ENCODE measurements around the gene ATP6V1G2.
"Not testable (repeated sequence)": the region's sequence is repeated elsewhere in the genome, so short reads cannot be mapped to it uniquely, and the experiment has no call there.

The ATP6V1G2 gene

GRCh38 chr6:31557443-31558317 is 11.3 kb upstream of the ATP6V1G2 start:
- H3K4me3 ChIP-seq (ENCODE audit: low read depth, low read length) = no peak overlapping the region

GRCh38 chr6:31556307-31556706 is 9.9 kb upstream of the ATP6V1G2 start:
- H3K9ac ChIP-seq (ENCODE audit: low read depth, low read length) = no peak overlapping the region
- no peaks in the 10 kb centered on the region for H3K27me3 ChIP-seq (ENCODE audit: control insufficient read depth, insufficient read depth, low read length)
- H3K9me3 ChIP-seq (ENCODE audit: control insufficient read depth, insufficient read depth, low read length) = no peaks in the 10 kb centered on the region
- H3K4me1 ChIP-seq (ENCODE audit: control insufficient read depth, insufficient read depth, low read length) = no peaks in the 10 kb centered on the region
- H3K36me3 ChIP-seq (ENCODE audit: control insufficient read depth, insufficient read depth, low read length) = peaks cover 16% of the 10 kb centered on the region
- H3K4me3 ChIP-seq (ENCODE audit: low read depth, low read length) = no peak overlapping the region

More at GRCh38 chr6:31557443-31558317, 11.3 kb upstream of the ATP6V1G2 start:
- Histone ChIP-seq H3K27me3 (ENCODE audit: control insufficient read depth, insufficient read depth, low read length) (no peaks in the 10 kb centered on the region), H3K36me3 (ENCODE audit: control insufficient read depth, insufficient read depth, low read length) (peaks cover 16% of the 10 kb centered on the region), H3K4me1 (ENCODE audit: control insufficient read depth, insufficient read depth, low read length) (no peaks in the 10 kb centered on the region), H3K9ac (ENCODE audit: low read depth, low read length) (no peak overlapping the region), H3K9me3 (ENCODE audit: control insufficient read depth, insufficient read depth, low read length) (no peaks in the 10 kb centered on the region)

- H3K4me3 ChIP-seq (ENCODE audit: low read depth, low read length); H3K27me3 ChIP-seq (ENCODE audit: control insufficient read depth, insufficient read depth, low read length); H3K9me3 ChIP-seq (ENCODE audit: control insufficient read depth, insufficient read depth, low read length); H3K4me1 ChIP-seq (ENCODE audit: control insufficient read depth, insufficient read depth, low read length); H3K9ac ChIP-seq (ENCODE audit: low read depth, low read length); H3K36me3 ChIP-seq (ENCODE audit: control insufficient read depth, insufficient read depth, low read length): not testable (repeated sequence)
These were observed 5.0 kb upstream of the ATP6V1G2 start for GRCh38 chr6:31551371-31551770.

GRCh38 chr6:31548544-31548873 is 2.1 kb upstream of the ATP6V1G2 start:
- Histone ChIP-seq H3K4me3 (ENCODE audit: low read depth, low read length) (no peak overlapping the region), H3K9me3 (ENCODE audit: control insufficient read depth, insufficient read depth, low read length) (no peaks in the 10 kb centered on the region), H3K9ac (ENCODE audit: low read depth, low read length) (peak overlapping the region; percentile 12)

GRCh38 chr6:31547727-31548543 is 1.5 kb upstream of the ATP6V1G2 start:
- Histone ChIP-seq H3K4me3 (ENCODE audit: low read depth, low read length) (peak overlapping the region; percentile 40), H3K9me3 (ENCODE audit: control insufficient read depth, insufficient read depth, low read length) (no peaks in the 10 kb centered on the region), H3K27me3 (ENCODE audit: control insufficient read depth, insufficient read depth, low read length) (no peaks in the 10 kb centered on the region), H3K9ac (ENCODE audit: low read depth, low read length) (peak overlapping the region; percentile 12), H3K4me1 (ENCODE audit: control insufficient read depth, insufficient read depth, low read length) (no peaks in the 10 kb centered on the region), H3K36me3 (ENCODE audit: control insufficient read depth, insufficient read depth, low read length) (peaks cover 7% of the 10 kb centered on the region)

More at GRCh38 chr6:31548544-31548873, 2.1 kb upstream of the ATP6V1G2 start:
- peaks cover 7% of the 10 kb centered on the region for H3K36me3 ChIP-seq (ENCODE audit: control insufficient read depth, insufficient read depth, low read length)
- no peaks in the 10 kb centered on the region for H3K4me1 ChIP-seq (ENCODE audit: control insufficient read depth, insufficient read depth, low read length)
- H3K27me3 ChIP-seq (ENCODE audit: control insufficient read depth, insufficient read depth, low read length) = no peaks in the 10 kb centered on the region

- Histone ChIP-seq H3K27me3 (ENCODE audit: control insufficient read depth, insufficient read depth, low read length) (no peaks in the 10 kb centered on the region), H3K4me3 (ENCODE audit: low read depth, low read length) (peak within 1 kb of the TSS; percentile 76), H3K9ac (ENCODE audit: low read depth, low read length) (peak within 1 kb of the TSS; percentile 12), H3K36me3 (ENCODE audit: control insufficient read depth, insufficient read depth, low read length) (peaks cover 7% of the 10 kb centered on the region), H3K4me1 (ENCODE audit: control insufficient read depth, insufficient read depth, low read length) (no peaks in the 10 kb centered on the region), H3K9me3 (ENCODE audit: control insufficient read depth, insufficient read depth, low read length) (no peaks in the 10 kb centered on the region)
These were observed 734 bp upstream of the ATP6V1G2 start, which contains the start of gene NFKBIL1 for GRCh38 chr6:31546958-31547726. TSS of gene NFKBIL1 (plus strand) at chr6:31547608. CDS start at chr6:31547695, 87 bp downstream.

- H3K9ac ChIP-seq (ENCODE audit: low read depth, low read length) = no peak overlapping the region
- no peaks in the 10 kb centered on the region for H3K27me3 ChIP-seq (ENCODE audit: control insufficient read depth, insufficient read depth, low read length)
- no peak overlapping the region for H3K4me3 ChIP-seq (ENCODE audit: low read depth, low read length)
- H3K9me3 ChIP-seq (ENCODE audit: control insufficient read depth, insufficient read depth, low read length) = no peaks in the 10 kb centered on the region
- H3K36me3 ChIP-seq (ENCODE audit: control insufficient read depth, insufficient read depth, low read length) = peaks cover 4% of the 10 kb centered on the region
- peaks cover under 1% of the 10 kb centered on the region for H3K4me1 ChIP-seq (ENCODE audit: control insufficient read depth, insufficient read depth, low read length)
These were observed 1.1 kb downstream of the ATP6V1G2 start for GRCh38 chr6:31545291-31545690.

- Histone ChIP-seq H3K4me1 (ENCODE audit: control insufficient read depth, insufficient read depth, low read length) (peaks cover 5% of the 10 kb centered on the region), H3K27me3 (ENCODE audit: control insufficient read depth, insufficient read depth, low read length) (no peaks in the 10 kb centered on the region), H3K9me3 (ENCODE audit: control insufficient read depth, insufficient read depth, low read length) (no peaks in the 10 kb centered on the region), H3K9ac (ENCODE audit: low read depth, low read length) (no peak overlapping the region), H3K36me3 (ENCODE audit: control insufficient read depth, insufficient read depth, low read length) (peaks cover 10% of the 10 kb centered on the region), H3K4me3 (ENCODE audit: low read depth, low read length) (no peak overlapping the region)
These were observed 1.7 kb downstream of the ATP6V1G2 start for GRCh38 chr6:31544676-31545075.

GRCh38 chr6:31543639-31544038 is 2.8 kb downstream of the ATP6V1G2 start:
- no peak overlapping the region for H3K9ac ChIP-seq (ENCODE audit: low read depth, low read length)
- peaks cover 17% of the 10 kb centered on the region for H3K36me3 ChIP-seq (ENCODE audit: control insufficient read depth, insufficient read depth, low read length)
- no peaks in the 10 kb centered on the region for H3K27me3 ChIP-seq (ENCODE audit: control insufficient read depth, insufficient read depth, low read length)
- no peak overlapping the region for H3K4me3 ChIP-seq (ENCODE audit: low read depth, low read length)
- H3K9me3 ChIP-seq (ENCODE audit: control insufficient read depth, insufficient read depth, low read length) = no peaks in the 10 kb centered on the region
- H3K4me1 ChIP-seq (ENCODE audit: control insufficient read depth, insufficient read depth, low read length) = peaks cover 10% of the 10 kb centered on the region

GRCh38 chr6:31541658-31542521 is 4.5 kb downstream of the ATP6V1G2 start, which contains the start of gene DDX39B:
TSS of gene DDX39B (minus strand) at chr6:31542003. CDS start at chr6:31540532, 1,471 bp downstream.
- Histone ChIP-seq H3K36me3 (ENCODE audit: control insufficient read depth, insufficient read depth, low read length) (peaks cover 30% of the 10 kb centered on the region), H3K4me3 (ENCODE audit: low read depth, low read length) (peak within 1 kb of the TSS; percentile 93), H3K27me3 (ENCODE audit: control insufficient read depth, insufficient read depth, low read length) (no peaks in the 10 kb centered on the region), H3K9me3 (ENCODE audit: control insufficient read depth, insufficient read depth, low read length) (no peaks in the 10 kb centered on the region), H3K9ac (ENCODE audit: low read depth, low read length) (peak within 1 kb of the TSS; percentile 100), H3K4me1 (ENCODE audit: control insufficient read depth, insufficient read depth, low read length) (peaks cover 10% of the 10 kb centered on the region)

Measured in iPS-15b (cell line).